ENCODE data around the gene SURF2. TPM values are rescaled to one million over a fixed set of nuclear protein-coding genes. Genes with fewer than 3 reads are reported as not detected.
A peak's percentile ranks its signal among the peaks of the same experiment; 100 is the strongest.

Gene SURF2
- total RNA-seq, 1 donor from 2014 or later, result 34.3 TPM

- peaks cover 8% of the 10 kb centered on the region for H3K27me3 Mint-ChIP-seq (ENCODE audit: low read depth)
- peaks cover 6% of the 10 kb centered on the region for H3K36me3 Mint-ChIP-seq (ENCODE audit: low read depth)
- peak; percentile 50 for TF ChIP-seq CTCF (conservative IDR thresholded peaks at IDR 0.05)
- no peak for DNase-seq (ENCODE audit: low read depth, low spot score)
- peaks cover 19% of the 10 kb centered on the region for H3K4me1 Mint-ChIP-seq
- peak overlapping the region; percentile 85 for H3K4me3 Mint-ChIP-seq
- H3K27ac Mint-ChIP-seq (ENCODE audit: unreplicated experiment), result peak overlapping the region; percentile 67
- no peaks in the 10 kb centered on the region for H3K9me3 Mint-ChIP-seq
These were observed 3.2 kb downstream of the SURF2 start for GRCh38 chr9:133359399-133360175.

- Mint-ChIP-seq H3K36me3 (ENCODE audit: low read depth) (peaks cover 6% of the 10 kb centered on the region), H3K4me1 (peaks cover 16% of the 10 kb centered on the region), H3K27ac (ENCODE audit: unreplicated experiment) (no peak overlapping the region), H3K4me3 (peak overlapping the region; percentile 54), H3K9me3 (no peaks in the 10 kb centered on the region), H3K27me3 (ENCODE audit: low read depth) (peaks cover 6% of the 10 kb centered on the region)
- no peak for TF ChIP-seq CTCF (conservative IDR thresholded peaks at IDR 0.05)
- no peak for DNase-seq (ENCODE audit: low read depth, low spot score)
These were observed 4.3 kb downstream of the SURF2 start for GRCh38 chr9:133360400-133361393.

- H3K9me3 Mint-ChIP-seq, result no peaks in the 10 kb centered on the region
- H3K4me3 Mint-ChIP-seq, result peak overlapping the region; percentile 23
- H3K4me1 Mint-ChIP-seq, result peaks cover 16% of the 10 kb centered on the region
- H3K27ac Mint-ChIP-seq (ENCODE audit: unreplicated experiment), result no peak overlapping the region
- TF ChIP-seq CTCF (conservative IDR thresholded peaks at IDR 0.05), result no peak
- H3K36me3 Mint-ChIP-seq (ENCODE audit: low read depth), result peaks cover 6% of the 10 kb centered on the region
- DNase-seq (ENCODE audit: low read depth, low spot score), result no peak
- peaks cover 3% of the 10 kb centered on the region for H3K27me3 Mint-ChIP-seq (ENCODE audit: low read depth)
These were observed 5.2 kb downstream of the SURF2 start for GRCh38 chr9:133361507-133362092.

- Mint-ChIP-seq H3K9me3 (no peaks in the 10 kb centered on the region), H3K4me1 (peaks cover 10% of the 10 kb centered on the region), H3K36me3 (ENCODE audit: low read depth) (peaks cover 6% of the 10 kb centered on the region), H3K27me3 (ENCODE audit: low read depth) (peaks cover 3% of the 10 kb centered on the region), H3K27ac (ENCODE audit: unreplicated experiment) (no peak overlapping the region), H3K4me3 (no peak overlapping the region)
- no peak for DNase-seq (ENCODE audit: low read depth, low spot score)
- no peak for TF ChIP-seq CTCF (conservative IDR thresholded peaks at IDR 0.05)
These were observed 6.2 kb downstream of the SURF2 start for GRCh38 chr9:133362359-133363044.

GRCh38 chr9:133366435-133366834 is 10.1 kb downstream of the SURF2 start:
- peaks cover 9% of the 10 kb centered on the region for H3K36me3 Mint-ChIP-seq (ENCODE audit: low read depth)
- no peak overlapping the region for H3K4me3 Mint-ChIP-seq
- peaks cover 7% of the 10 kb centered on the region for H3K4me1 Mint-ChIP-seq
- no peaks in the 10 kb centered on the region for H3K9me3 Mint-ChIP-seq
- no peak overlapping the region for H3K27ac Mint-ChIP-seq (ENCODE audit: unreplicated experiment)
- TF ChIP-seq CTCF (conservative IDR thresholded peaks at IDR 0.05), result no peak
- no peaks in the 10 kb centered on the region for H3K27me3 Mint-ChIP-seq (ENCODE audit: low read depth)
- DNase-seq (ENCODE audit: low read depth, low spot score), result no peak

Measured in neural crest cell (in vitro differentiated cells).